GM12878 (cell line): Measurements from ENCODE around the gene DNTTIP2. TPM values are rescaled to one million over a fixed set of nuclear protein-coding genes. Genes with fewer than 3 reads are reported as not detected.
"Not testable (repeated sequence)": the region's sequence is repeated elsewhere in the genome, so short reads cannot be mapped to it uniquely, and the experiment has no call there.

Source experiments
- ATAC-seq: fragments of 200-7000 bp; cut with Tn5 transposase; 3 replicates; pipeline ENCODE4 v1.9.1; 2020; ENCODE audit warnings: mild to moderate bottlenecking, moderate library complexity
- BruUV-seq: library from RNA; stranded (reverse); fragments of 400-500 nt; replicated peaks from 2 replicates; lab custom pipeline; 2021; lab: Mats Ljungman, UMichigan
- CTCF ChIA-PET: fragments of 300-600 bp; sonication (Branson Sonifier 250); formaldehyde crosslinking; extraction: SDS; loops from one replicate; lab custom pipeline; 2021; ENCODE audit warnings: inconsistent platforms; lab: Yijun Ruan, JAX
- POLR2A ChIA-PET: fragments of 350-600 bp; formaldehyde crosslinking; extraction: SDS; loops from one replicate; lab custom pipeline; 2021; ENCODE audit warnings: inconsistent platforms; lab: Charles Lee
- RAD21 ChIA-PET: fragments of 300-600 bp; sonication (Branson Sonifier 250); formaldehyde crosslinking; loops from one replicate; lab custom pipeline; 2023; ENCODE audit warnings: antibody characterized with exemption; ENCODE audit not compliant: unreplicated experiment; lab: Charles Lee
- SMC1A ChIA-PET: fragments of 300-600 bp; sonication (Branson Sonifier 250); formaldehyde crosslinking; loops from one replicate; lab custom pipeline; 2023; ENCODE audit not compliant: unreplicated experiment, uncharacterized antibody; lab: Charles Lee
- DNase-seq: peaks from one replicate; pipeline ENCODE4 v3.0.0-alpha.2; 2011; ENCODE audit warnings: low read depth, low spot score
- FAIRE-seq: peaks from 3 replicates; lab custom pipeline; 2011; peaks lifted over from hg19 to GRCh38; lab: Jason Lieb, UNC
- H2AFZ ChIP-seq: 2 replicates; pipeline ENCODE4 v1.6.0; 2011; ENCODE audit warnings: low read depth, low read length, control low read depth; ENCODE audit not compliant: control insufficient read depth
- H3K27ac ChIP-seq: 2 replicates; pipeline ENCODE4 v1.5.1; 2011; ENCODE audit warnings: control low read depth; ENCODE audit not compliant: control insufficient read depth, insufficient read depth
- H3K27me3 ChIP-seq, 2 experiments: replicated peaks in 1 of 2; 2 replicates each; pipeline versions ENCODE4 v1.6.0 to v1.6.1; 2011; ENCODE audit warnings: low read length in 1 of 2; ENCODE audit not compliant: control insufficient read depth in 2 of 2, insufficient read depth in 2 of 2
- H3K36me3 ChIP-seq, 2 experiments: 2 replicates each; pipeline ENCODE4 v1.5.1; 2011; ENCODE audit warnings: low read length in 1 of 2; ENCODE audit not compliant: control insufficient read depth in 2 of 2, insufficient read depth in 2 of 2
- H3K4me1 ChIP-seq: 2 replicates; pipeline ENCODE4 v1.6.1; 2011; ENCODE audit warnings: mild to moderate bottlenecking, low read length, moderate library complexity, mixed read lengths; ENCODE audit not compliant: control insufficient read depth, insufficient read depth
- H3K4me2 ChIP-seq: 2 replicates; pipeline ENCODE4 v1.6.0; 2011; ENCODE audit warnings: control low read depth; ENCODE audit not compliant: control insufficient read depth, insufficient read depth
- H3K4me3 ChIP-seq: fragments of 200-600 bp; sonication (generic); 2 replicates; pipeline ENCODE4 v1.5.1; 2016
- H3K79me2 ChIP-seq: 2 replicates; pipeline ENCODE4 v1.6.0; 2011; ENCODE audit warnings: low read length; ENCODE audit not compliant: control insufficient read depth, insufficient read depth
- H3K9ac ChIP-seq: 2 replicates; pipeline ENCODE4 v1.8.0; 2011; ENCODE audit warnings: low read length, control low read depth, mixed read lengths; ENCODE audit not compliant: control insufficient read depth, insufficient read depth
- H3K9me3 ChIP-seq: replicated peaks from 3 replicates; pipeline ENCODE4 v1.5.1; 2011; ENCODE audit warnings: mild to moderate bottlenecking, low read length; ENCODE audit not compliant: control insufficient read depth, insufficient read depth
- H4K20me1 ChIP-seq: 2 replicates; pipeline ENCODE4 v1.6.0; 2011; ENCODE audit not compliant: control insufficient read depth, insufficient read depth
- ESRRA ChIP-seq: IDR thresholded peaks from 2 replicates; pipeline ENCODE4 v1.6.1; 2012; ENCODE audit warnings: mild to moderate bottlenecking, low read length, improper control_type of control experiment
- IRF4 ChIP-seq: IDR thresholded peaks from 2 replicates; pipeline ENCODE4 v1.6.1; 2011; ENCODE audit warnings: low read depth, low read length
- SIX5 ChIP-seq: IDR thresholded peaks from 2 replicates; pipeline ENCODE4 v1.6.1; 2011; ENCODE audit warnings: mild to moderate bottlenecking, low read depth, low read length, moderate library complexity; ENCODE audit not compliant: severe bottlenecking
- WGBS: methylation state at CpG from one replicate; pipeline ENCODE4 v1.1.6; 2016; ENCODE audit warnings: low lambda C conversion rate; ENCODE audit not compliant: insufficient replicate concordance, insufficient coverage; ENCODE audit errors: missing lambda C conversion rate; 5-methylcytosine and 5-hydroxymethylcytosine counted together
- in situ Hi-C: fragments of 300-500 bp; cut with MboI; formaldehyde crosslinking; loops from 9 replicates; pipeline ENCODE4 v1.14.3; 2018; ENCODE audit warnings: mixed read lengths
- intact Hi-C: fragments of 100-400 bp; cut with micrococcal nuclease; formaldehyde crosslinking; loops from one replicate; pipeline ENCODE4 v1.14.2; 2022; ENCODE audit not compliant: unreplicated experiment
- polyA plus RNA-seq, 11 experiments: library from polyadenylated mRNA; depleted of rRNA in 4 of 11; unstranded in 6 of 11; stranded (reverse) in 5 of 11; fragments of >200 nt; fragmentation: Nextera tagmentation in 4 of 11; fragmentation: Illumina TruSeq in 1 of 11; extraction: Ambion mirVana in 4 of 11; extraction: Trizol in 1 of 11; gene quantifications; 1 replicate in 1 of 11; 2 replicates in 10 of 11; pipeline versions ENCODE4 v1.2.1 to v1.2.3, GENCODE V29; 2011 to 2016; ENCODE audit warnings: inconsistent platforms in 2 of 11, missing spikeins in 2 of 11, low read depth in 1 of 11
- total RNA-seq, 4 experiments: library from RNA; depleted of rRNA in 3 of 4; stranded (reverse); fragments of >200 nt in 3 of 4; fragmentation: Illumina TruSeq in 1 of 4; extraction: Trizol in 1 of 4; gene quantifications; 2 replicates each; pipeline versions ENCODE4 v1.2.1 to v1.2.3, GENCODE V29; 2013 to 2021

DNTTIP2 gene
- total and polyA plus RNA-seq, 10 of the 15 experiments (the other 5 are each of a cell fraction or from before 2014, with no cell fraction given) = 34.3 to 99.2 (median 74.9) TPM

DNA sequence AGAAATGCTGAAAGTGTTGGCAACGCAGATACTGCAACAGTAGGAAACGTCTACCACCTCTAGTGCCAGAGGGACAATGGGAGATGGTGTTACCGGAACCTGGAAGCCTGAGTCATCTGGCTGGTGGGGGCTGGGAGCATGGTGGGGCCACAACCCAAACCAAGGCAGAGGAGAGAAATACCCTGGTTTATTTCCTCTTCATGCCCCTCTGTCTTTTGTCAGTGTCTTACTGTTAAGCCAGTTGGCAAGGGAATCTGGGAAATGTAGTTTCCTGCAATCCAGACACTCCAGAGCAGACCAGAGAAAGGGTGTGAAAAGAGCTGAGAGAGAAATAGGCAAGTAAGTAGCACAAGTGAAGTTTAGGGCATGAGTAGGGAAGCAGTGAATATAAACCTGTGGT is 14.8 kb downstream of the DNTTIP2 start:
- Histone ChIP-seq H3K79me2 (no peaks in the 10 kb centered on the region), H3K4me1 (no peaks in the 10 kb centered on the region), H3K36me3 (no peaks in the 10 kb centered on the region), H3K4me2 (no peak overlapping the region), H4K20me1 (no peaks in the 10 kb centered on the region)
- in situ Hi-C loops = no loop called here
- TF ChIP-seq SIX5 = no peak
- TF ChIP-seq ESRRA = no peak
- no peak for TF ChIP-seq IRF4
- TF ChIP-seq, all 136 proteins: peak for 0
- no peak for ATAC-seq
- POLR2A ChIA-PET = no interaction called here
- H3K4me3 ChIP-seq = no peak overlapping the region
- intact Hi-C loops = no loop called here
- no peak overlapping the region for H3K9ac ChIP-seq
- BruUV-seq = no TSS peak
- SMC1A ChIA-PET = no interaction called here
- 65% methylated on average over 3 of the region's 3 CpGs for WGBS
- CTCF ChIA-PET = no interaction called here
- no peak for DNase-seq
- H3K27me3 ChIP-seq = no peaks in the 10 kb centered on the region
- H2AFZ ChIP-seq = no peak overlapping the region
- no peak for FAIRE-seq
- RAD21 ChIA-PET = no interaction called here
- no peak overlapping the region for H3K27ac ChIP-seq
- H3K9me3 ChIP-seq = no peaks in the 10 kb centered on the region

DNA sequence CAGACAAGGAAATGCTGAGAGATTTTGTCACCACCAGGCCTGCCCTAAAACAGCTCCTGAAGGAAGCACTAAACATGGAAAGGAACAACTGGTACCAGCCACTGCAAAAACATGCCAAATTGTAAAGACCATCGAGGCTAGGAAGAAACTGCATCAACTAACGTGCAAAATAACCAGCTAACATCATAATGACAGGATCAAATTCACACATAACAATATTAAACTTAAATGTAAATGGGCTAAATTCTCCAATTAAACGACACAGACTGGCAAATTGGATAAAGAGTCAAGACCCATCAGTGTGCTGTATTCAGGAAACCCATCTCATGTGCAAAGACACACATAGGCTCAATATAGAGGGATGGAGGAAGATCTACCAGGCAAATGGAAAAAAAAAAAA is 21.4 kb downstream of the DNTTIP2 start:
- H3K4me1 ChIP-seq, H3K4me3 ChIP-seq, intact Hi-C loops, H3K36me3 ChIP-seq, RAD21 ChIA-PET, H4K20me1 ChIP-seq, H3K27ac ChIP-seq, H3K9me3 ChIP-seq, DNase-seq, BruUV-seq, in situ Hi-C loops, H2AFZ ChIP-seq, H3K4me2 ChIP-seq, H3K27me3 ChIP-seq, H3K79me2 ChIP-seq, FAIRE-seq, CTCF ChIA-PET, ATAC-seq, SMC1A ChIA-PET, H3K9ac ChIP-seq: not testable (repeated sequence)
- POLR2A ChIA-PET = interaction anchor here (0.6 to 0.7 kb wide), 2 partner anchors 14 to 867 kb away, joined by 4 read pairs; no protein-coding TSS in a partner anchor
- 13% methylated on average over 3 of the region's 3 CpGs for WGBS

DNA sequence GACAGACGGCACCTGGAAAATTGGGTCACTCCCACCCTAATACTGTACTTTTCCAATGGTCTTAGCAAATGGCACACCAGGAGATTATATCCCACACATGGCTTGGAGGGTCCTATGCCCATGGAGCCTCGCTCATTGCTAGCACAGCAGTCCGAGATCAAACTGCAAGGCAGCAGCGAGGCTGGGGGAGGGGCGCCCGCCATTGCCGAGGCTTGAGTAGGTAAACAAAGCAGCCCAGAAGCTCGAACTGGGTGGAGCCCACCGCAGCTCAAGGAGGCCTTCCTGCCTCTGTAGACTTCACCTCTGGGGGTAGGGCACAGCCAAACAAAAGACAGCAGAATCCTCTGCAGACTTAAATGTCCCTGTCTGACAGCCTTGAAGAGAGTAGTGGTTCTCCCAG is 23.0 kb downstream of the DNTTIP2 start:
- H3K4me3 ChIP-seq, H3K79me2 ChIP-seq, H4K20me1 ChIP-seq, RAD21 ChIA-PET, H3K27ac ChIP-seq, H2AFZ ChIP-seq, CTCF ChIA-PET, DNase-seq, POLR2A ChIA-PET, H3K4me1 ChIP-seq, H3K36me3 ChIP-seq, ATAC-seq, H3K9ac ChIP-seq, intact Hi-C loops, BruUV-seq, H3K27me3 ChIP-seq, H3K9me3 ChIP-seq, FAIRE-seq, H3K4me2 ChIP-seq, in situ Hi-C loops: not testable (repeated sequence)
- WGBS = 54% methylated on average over 9 of the region's 9 CpGs
- SMC1A ChIA-PET = interaction anchor here (1.4 kb wide), 1 partner anchor 226 kb away, joined by 5 read pairs; no protein-coding TSS in a partner anchor
